Measurements from ENCODE around the gene ACCSL. TPM values are rescaled to one million over a fixed set of nuclear protein-coding genes. Genes with fewer than 3 reads are reported as not detected.

ACCSL gene
- total and polyA plus RNA-seq, 2 donors (not counting 1 experiment from before 2014, with no cell fraction given), result not detected

GRCh38 chr11:44016131-44016530, 31.6 kb upstream of the ACCSL start:
- intact Hi-C loops (cut with micrococcal nuclease), result no loop called here
- POLR2A ChIA-PET, result no interaction called here

More at GRCh38 chr11:44016131-44016530, 31.6 kb upstream of the ACCSL start:
- Histone ChIP-seq H3K4me2 (replicated peaks; ENCODE audit: low read depth, low read length, poor library complexity, severe bottlenecking) (no peak overlapping the region), H2AFZ (ENCODE audit: insufficient read depth, low read depth, low read length, poor library complexity, severe bottlenecking) (no peak overlapping the region), H3K4me1 (ENCODE audit: control insufficient read depth in 2 of 2, insufficient read depth in 2 of 2, low read length in 2 of 2) (no peaks in the 10 kb centered on the region), H3K27me3 (replicated peaks in 1 of 4; ENCODE audit: control extremely low read depth in 1 of 4, control insufficient read depth in 3 of 4, insufficient read depth in 4 of 4, low read length in 3 of 4) (no peaks in the 10 kb centered on the region), H3K9me3 (ENCODE audit: control extremely low read depth in 1 of 3, control insufficient read depth in 2 of 3, insufficient read depth in 1 of 3, low read length in 2 of 3) (no peaks in the 10 kb centered on the region), H3K4me3 (ENCODE audit: control extremely low read depth in 1 of 5, extremely low read depth in 1 of 5, insufficient read depth in 1 of 5, low read depth in 2 of 5, low read length in 4 of 5) (no peak overlapping the region), H3K36me3 (replicated peaks in 1 of 2; ENCODE audit: control extremely low read depth in 1 of 2, control insufficient read depth in 1 of 2, extremely low read depth in 1 of 2, insufficient read depth in 2 of 2, low read length in 1 of 2) (no peaks in the 10 kb centered on the region), H3K79me2 (ENCODE audit: control insufficient read depth, insufficient read depth, low read length) (no peaks in the 10 kb centered on the region), H3K9ac (ENCODE audit: low read length) (no peak overlapping the region), H4K20me1 (ENCODE audit: control insufficient read depth, insufficient read depth, low read length, poor library complexity, severe bottlenecking) (no peaks in the 10 kb centered on the region), H3K27ac (ENCODE audit: low read length in 2 of 2) (no peak overlapping the region)
- H3K27me3 Mint-ChIP-seq, result peaks cover 11% of the 10 kb centered on the region
- no peak overlapping the region for H3K27ac Mint-ChIP-seq
- no peak overlapping the region for H3K4me3 Mint-ChIP-seq
- ATAC-seq (ENCODE audit: low read depth) (no peak), DNase-seq (no peak)
- TF ChIP-seq EZH2 (IDR thresholded peaks at IDR 0.05; ENCODE audit: borderline replicate concordance, insufficient read depth, low read depth, low read length, poor library complexity, severe bottlenecking) (no peak), CTCF (IDR thresholded peaks at IDR 0.05) (no peak)
- CTCF ChIA-PET, result no interaction called here
- H3K4me1 Mint-ChIP-seq, result no peaks in the 10 kb centered on the region
- peaks cover 3% of the 10 kb centered on the region for H3K9me3 Mint-ChIP-seq (ENCODE audit: insufficient read depth)
- 92% methylated on average over 5 of the region's 5 CpGs for WGBS (ENCODE audit: insufficient coverage)

Measured in B cell (primary cell).